Omental fat pad (tissue), 4 donors: ENCODE results near the gene IGF2. TPM values are rescaled to one million over a fixed set of nuclear protein-coding genes. Genes with fewer than 3 reads are reported as not detected.

Experiments used
- ATAC-seq: fragments of 150-250 bp; one replicate; pipeline ENCODE4 v1.9.1; 2016; ENCODE audit warnings: mild to moderate bottlenecking, moderate library complexity; ENCODE audit not compliant: low FRiP score
- DNase-seq: peaks from one replicate; pipeline ENCODE4 v3.0.0-alpha.2; 2019; ENCODE audit warnings: low spot score
- CTCF ChIP-seq, 3 donors: fragments of 450-650 bp; IDR thresholded peaks; one replicate each; pipeline ENCODE4 v1.5.1; 2016 to 2017; ENCODE audit warnings: antibody characterized with exemption in 3 of 3, mild to moderate bottlenecking in 3 of 3, moderate library complexity in 2 of 3
- total RNA-seq, 4 donors: library from RNA; depleted of rRNA; stranded (reverse); fragments of >200 nt; gene quantifications; one replicate each; pipeline ENCODE4 v1.1.0, GENCODE V29; 2016

IGF2 gene
- total RNA-seq, 4 donors from 2014 or later, result 44.6 to 69.4 (median 52.3) TPM

GRCh38 chr11:2153581-2154194 is 14.5 kb upstream of the IGF2 start:
- TF ChIP-seq CTCF (IDR thresholded peaks at IDR 0.05), result no peak
- no peak for ATAC-seq

GRCh38 chr11:2151500-2152257 is 12.5 kb upstream of the IGF2 start:
- DNase-seq (peak; percentile 77), ATAC-seq (peak; percentile 48)
- TF ChIP-seq CTCF (IDR thresholded peaks at IDR 0.05), result peak in 2 of 3 donors; percentile 59 to 92

More at GRCh38 chr11:2153581-2154194, 14.5 kb upstream of the IGF2 start:
- no peak for DNase-seq

- no peak for DNase-seq
- no peak for ATAC-seq
- TF ChIP-seq CTCF (IDR thresholded peaks at IDR 0.05), result no peak
Measured at GRCh38 chr11:2149864-2150847, 11.0 kb upstream of the IGF2 start.

- ATAC-seq, result no peak
- no peak for TF ChIP-seq CTCF (IDR thresholded peaks at IDR 0.05)
- no peak for DNase-seq
Measured at GRCh38 chr11:2149460-2149859, 10.3 kb upstream of the IGF2 start.

GRCh38 chr11:2148595-2148994 is 9.4 kb upstream of the IGF2 start:
- no peak for TF ChIP-seq CTCF (IDR thresholded peaks at IDR 0.05)
- DNase-seq (no peak), ATAC-seq (no peak)

GRCh38 chr11:2147391-2147790 is 8.2 kb upstream of the IGF2 start:
- ATAC-seq (no peak), DNase-seq (no peak)
- no peak for TF ChIP-seq CTCF (IDR thresholded peaks at IDR 0.05)
